Gastroesophageal sphincter (tissue), 3 donors: Measurements from ENCODE around the gene LTF.

Experiments
- CTCF ChIP-seq, 4 experiments: fragments of 200-600 bp in 2 of 4; fragments of 450-650 bp in 2 of 4; sonication (generic) in 1 of 4; IDR thresholded peaks; one replicate each; pipeline ENCODE4 v1.5.1; 2017 to 2019; ENCODE audit warnings: antibody characterized with exemption in 4 of 4, mild to moderate bottlenecking in 2 of 4, moderate library complexity in 2 of 4
- POLR2A ChIP-seq, 2 donors: fragments of 450-650 bp; IDR thresholded peaks; one replicate each; pipeline ENCODE4 v1.6.1; 2017; ENCODE audit warnings: antibody characterized with exemption in 2 of 2, mild to moderate bottlenecking in 2 of 2, moderate library complexity in 1 of 2

GRCh38 chr3:46485779-46486175, 21.1 kb upstream of the LTF start:
- no peak for TF ChIP-seq POLR2A (IDR thresholded peaks at IDR 0.05)
- no peak for TF ChIP-seq CTCF (IDR thresholded peaks at IDR 0.05)
